NCI-H187 treated with DMSO at 0.1 percent for 48 hours (cell line): ENCODE measurements around the gene DEPDC7.
A peak's percentile ranks its signal among the peaks of the same experiment; 100 is the strongest.
"Not testable (repeated sequence)": the region's sequence is repeated elsewhere in the genome, so short reads cannot be mapped to it uniquely, and the experiment has no call there.

ENCODE experiments used
- DNase-seq: peaks from one replicate; lab custom pipeline; 2025; lab: John Stamatoyannopoulos, UW

Gene DEPDC7

DNA sequence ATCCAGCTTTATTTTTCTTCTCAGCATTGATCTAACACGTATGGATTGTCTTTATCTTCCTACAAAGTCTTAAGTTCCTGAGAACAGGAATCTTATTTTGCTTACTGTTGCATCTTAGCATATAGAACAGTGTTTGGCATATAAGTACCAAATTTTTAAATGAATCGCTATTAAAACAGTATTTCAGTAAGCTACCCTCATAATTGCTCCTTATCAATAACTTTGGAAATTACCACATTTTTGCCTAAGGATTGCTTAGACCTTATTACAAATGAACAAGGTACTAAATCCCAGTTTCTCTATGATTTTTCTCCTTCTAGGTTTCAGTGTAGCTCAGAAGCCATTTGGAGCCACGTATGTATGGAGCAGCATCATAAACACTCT is 9.7 kb downstream of the DEPDC7 start:
- DNase-seq, result no peak

DNA sequence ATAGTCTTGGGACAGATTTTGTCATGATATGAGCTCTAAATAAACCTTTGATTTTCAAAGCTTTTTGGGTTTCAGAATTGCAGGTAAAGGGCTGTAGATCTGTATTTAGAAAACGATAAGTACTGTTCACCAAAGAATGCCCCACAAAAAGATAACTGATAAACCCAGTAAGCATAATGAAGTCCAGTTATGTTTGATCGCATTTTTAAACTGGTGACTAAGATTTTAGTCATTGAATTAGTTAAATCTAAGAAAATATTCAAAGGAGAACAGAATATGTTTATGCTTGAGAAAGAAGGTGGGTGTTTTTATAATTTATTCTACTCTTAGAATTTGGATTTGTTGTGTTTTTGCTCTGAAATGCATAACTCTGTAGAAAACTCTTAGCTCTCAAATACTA is 11.6 kb downstream of the DEPDC7 start:
- no peak for DNase-seq

DNA sequence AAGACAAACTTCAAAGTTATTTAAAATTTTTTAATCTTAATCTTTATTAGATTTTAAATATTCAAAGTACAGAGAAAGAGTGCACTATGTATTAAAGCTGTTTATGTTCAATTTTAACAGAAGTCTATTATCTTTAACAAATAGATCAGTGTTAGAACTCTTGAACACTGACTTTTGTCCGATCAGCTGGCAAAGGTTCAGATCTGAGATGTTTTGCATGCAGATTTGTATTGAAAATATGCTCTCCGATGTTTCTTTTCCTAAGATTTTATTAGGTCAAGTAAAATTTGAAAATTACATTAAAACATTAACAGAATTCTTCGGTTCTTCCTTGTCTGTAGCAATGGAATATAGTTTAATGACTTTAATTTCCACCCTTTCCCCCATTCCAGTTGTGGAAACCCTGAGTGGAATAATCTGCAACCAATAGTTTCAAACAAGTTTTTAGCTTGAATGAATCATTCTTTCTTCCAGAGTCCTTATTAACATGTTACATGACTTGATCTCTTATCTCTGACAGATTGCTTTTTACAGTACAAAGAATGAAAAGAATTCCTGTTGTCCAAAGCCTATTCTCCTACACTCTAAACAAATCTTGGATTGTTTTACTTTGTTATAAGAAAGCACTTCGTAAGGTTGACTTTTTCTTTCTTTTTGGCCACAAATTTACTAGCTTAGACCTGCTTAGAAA is 12.3 kb downstream of the DEPDC7 start:
- no peak for DNase-seq

DNA sequence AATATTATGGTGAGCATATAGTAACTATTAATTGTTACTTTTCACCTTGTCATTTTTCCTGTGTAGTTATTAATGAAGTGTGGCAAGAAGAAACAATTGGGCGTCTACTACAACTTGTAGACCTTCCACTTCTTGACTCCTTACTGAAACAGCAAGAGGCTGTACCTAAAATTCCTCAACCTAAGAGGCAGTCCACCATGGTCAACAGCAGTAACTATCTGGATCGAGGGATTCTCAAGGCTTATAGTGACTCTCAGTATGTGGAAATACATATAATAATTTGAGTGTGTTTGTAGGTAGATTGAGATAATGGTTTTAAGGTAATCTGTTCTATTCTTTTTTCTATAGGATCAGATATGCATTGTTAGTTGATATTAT is 12.8 kb downstream of the DEPDC7 start:
- DNase-seq, result no peak

DNA sequence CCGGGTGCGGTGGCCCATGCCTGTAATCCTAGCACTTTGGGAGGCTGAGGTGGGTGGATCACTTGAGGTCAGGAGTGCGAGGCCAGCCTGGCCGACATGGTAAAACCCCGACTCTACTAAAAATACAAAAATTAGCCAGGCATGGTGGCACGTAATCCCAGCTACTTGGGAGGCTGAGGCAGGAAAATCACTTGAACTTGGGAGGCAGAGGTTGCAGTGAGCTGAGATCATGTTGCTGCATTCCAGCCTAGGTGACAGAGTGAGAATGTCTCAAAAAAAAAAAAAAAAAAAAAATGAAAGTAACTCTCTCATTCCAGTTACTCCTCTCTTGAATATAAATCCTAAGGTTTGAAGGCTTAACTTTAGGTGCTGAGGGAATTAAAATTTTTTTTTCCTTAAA is 13.5 kb downstream of the DEPDC7 start:
- DNase-seq, result not testable (repeated sequence)

DNA sequence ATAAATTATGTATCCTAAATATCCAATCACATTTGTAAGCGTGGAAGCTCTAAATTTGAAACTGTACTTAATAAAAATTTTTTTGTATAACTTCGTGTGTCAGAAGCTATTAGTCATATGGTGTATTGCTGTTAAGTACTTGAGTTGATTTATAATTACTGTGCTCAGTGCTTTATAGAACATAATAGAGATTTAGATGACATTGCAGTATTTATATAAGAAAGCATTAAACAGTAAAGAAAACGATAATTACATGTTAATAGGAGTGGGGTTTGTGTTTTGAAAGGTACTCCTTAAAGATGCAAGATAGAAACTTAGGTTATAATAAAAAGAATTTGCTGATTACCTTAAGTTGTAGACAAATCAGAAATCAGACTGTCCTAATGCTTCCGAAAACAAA is 17.8 kb downstream of the DEPDC7 start:
- no peak for DNase-seq

DNA sequence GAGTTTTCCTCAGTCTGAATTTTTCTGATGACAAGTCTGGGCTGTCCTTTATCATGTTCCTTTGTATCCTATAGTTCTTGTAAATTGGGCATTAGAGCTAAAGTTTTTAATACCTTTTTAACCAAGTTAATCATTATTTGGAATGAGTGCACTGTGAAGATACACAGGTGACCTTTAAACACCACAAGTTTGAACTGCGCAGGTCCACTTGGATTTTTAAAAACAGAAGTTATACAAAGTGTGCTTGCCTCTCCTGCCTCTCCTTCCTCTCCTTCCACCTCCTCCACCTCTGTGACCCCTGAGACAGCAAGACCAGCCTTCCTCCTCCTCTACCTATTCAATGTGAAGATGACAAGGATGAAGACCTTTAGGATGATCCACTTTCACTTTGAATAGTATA is 19.3 kb downstream of the DEPDC7 start:
- DNase-seq, result no peak

DNA sequence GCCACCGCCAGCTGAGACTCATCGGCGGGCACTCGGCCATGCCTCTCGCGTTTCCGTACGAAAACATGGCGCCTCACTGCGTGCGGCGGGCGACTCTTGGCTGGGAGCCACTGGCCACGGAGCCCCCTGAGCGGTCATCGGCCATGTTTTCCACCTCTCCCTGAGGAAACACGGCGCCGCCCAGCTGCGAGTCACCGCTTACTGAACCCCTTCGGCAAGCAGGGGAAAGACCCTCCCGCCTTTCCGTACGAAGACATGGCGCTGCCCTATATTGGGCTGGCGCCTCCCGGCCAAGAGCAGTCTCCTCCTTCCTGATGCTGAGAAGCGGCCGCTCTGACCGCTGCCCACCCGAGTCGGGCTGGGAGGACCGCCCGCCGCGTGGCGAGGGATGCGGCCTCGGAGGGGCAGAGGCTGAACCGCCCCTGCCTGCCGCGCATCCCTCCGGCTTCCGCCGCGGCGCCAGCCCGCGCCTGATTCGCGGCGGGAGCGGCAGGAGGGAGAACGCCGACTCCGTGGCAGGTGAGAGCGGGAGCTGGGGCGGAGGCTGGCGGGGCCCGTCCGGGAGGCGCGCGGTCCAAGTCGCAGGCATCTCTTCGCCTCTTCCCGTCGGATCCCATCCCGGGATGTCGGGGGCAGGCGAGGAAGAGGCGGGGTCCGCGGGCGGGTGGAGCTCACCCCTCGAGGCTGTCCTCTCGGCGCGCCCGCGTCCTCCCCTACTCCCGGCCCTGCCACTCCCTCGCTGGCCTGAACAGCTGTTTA is 23.8 kb downstream of the DEPDC7 start, which contains the start of gene TCP11L1:
Gene TCP11L1, plus strand, starts transcription at position 299 of the 759 bp plus-strand sequence. CDS start 4,202 bp downstream, outside the sequence.
- peak; percentile 85 for DNase-seq

DNA sequence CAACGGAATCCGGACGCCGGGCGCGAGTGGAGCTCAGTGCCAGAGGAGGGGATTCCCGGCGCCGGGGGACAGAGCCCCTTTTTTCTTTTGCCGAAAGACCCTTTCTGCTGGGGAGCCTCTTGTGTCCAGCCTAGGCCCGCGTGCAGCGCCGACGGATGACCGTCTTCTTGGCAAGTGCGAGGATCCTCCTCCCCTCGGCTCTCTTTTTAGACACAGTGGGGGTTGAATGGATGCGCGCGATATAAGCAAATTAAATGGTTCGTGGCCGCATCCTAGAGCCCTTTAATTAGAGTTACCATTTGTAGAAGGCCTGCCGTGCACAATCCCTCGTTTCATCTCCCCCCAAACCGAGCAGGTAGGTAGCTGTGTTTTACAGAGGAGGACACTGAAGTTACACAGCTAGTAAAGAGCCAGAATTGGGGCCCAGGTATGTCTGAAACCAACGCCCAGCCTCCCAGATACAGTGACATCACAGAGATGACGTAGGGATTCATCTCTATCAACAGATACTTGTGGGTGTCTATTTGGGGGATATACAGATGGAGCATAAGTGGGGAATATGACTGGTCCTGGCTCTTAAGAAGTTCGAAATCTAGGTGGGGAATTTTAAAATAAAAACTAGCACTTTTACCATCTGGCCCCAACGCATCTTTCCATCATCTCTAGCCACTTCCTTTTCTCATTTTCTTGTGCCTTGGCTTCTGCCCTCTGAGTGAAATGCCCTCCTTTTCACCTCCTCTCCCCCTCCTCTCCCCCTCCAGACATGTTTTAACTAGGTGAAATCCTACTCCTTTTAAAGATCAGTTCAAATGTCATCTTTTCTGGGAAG is 24.6 kb downstream of the DEPDC7 start:
- no peak for DNase-seq

DNA sequence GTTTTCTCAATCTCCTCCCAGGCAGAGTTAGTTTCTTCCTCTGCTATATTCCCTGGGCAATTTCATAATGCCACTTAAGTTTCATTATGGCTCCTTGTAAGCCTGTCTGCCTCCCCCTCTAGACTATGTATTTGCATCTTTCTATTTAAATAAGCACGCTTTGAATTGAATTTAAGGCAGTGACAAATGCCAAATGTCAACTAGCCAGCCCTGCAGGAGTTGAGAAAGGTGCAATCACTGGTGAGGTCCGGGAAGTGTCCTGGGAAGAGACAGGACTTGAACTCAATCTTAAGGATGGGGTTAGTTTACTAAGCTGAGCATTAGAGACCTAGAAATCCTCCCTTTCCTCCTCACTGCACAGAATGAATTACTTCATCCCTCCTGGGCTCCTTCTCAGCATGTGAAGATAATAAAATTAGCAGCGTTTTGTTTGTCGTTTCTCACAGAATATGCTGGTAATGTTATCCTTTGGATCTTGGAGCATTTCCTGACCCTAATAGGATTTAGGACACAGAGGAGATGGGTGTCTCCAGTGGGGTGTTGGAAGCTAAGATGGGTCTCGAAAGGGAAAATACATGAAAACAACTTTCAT is 25.3 kb downstream of the DEPDC7 start:
- DNase-seq, result no peak

DNA sequence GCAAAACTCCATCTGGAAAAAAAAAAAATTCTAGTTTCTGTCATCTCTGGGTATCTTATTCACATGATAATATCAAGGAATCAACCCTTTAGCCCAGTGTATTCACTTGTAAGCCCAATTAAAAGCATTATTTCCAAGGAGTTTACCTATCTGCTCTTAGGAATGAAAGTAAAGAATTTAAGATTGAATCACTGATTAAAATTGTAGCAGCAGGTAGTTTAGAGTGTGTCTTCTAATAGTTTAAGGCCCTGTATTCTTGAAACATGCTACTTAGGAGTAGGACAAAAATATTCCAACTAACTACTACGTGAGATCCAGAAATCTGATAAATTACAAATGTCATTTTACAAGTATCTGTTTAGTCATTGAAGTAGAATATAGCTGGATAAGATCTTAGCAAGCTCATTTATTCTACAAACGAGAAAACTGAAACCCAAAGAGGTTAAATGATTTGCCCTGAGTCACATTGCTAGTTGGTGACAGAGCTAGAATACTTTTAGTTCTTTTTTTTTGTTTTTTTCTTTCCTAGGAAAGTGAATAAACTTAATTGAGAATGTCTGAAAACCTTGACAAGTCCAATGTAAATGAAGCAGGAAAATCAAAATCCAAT is 27.6 kb downstream of the DEPDC7 start:
- no peak for DNase-seq

DNA sequence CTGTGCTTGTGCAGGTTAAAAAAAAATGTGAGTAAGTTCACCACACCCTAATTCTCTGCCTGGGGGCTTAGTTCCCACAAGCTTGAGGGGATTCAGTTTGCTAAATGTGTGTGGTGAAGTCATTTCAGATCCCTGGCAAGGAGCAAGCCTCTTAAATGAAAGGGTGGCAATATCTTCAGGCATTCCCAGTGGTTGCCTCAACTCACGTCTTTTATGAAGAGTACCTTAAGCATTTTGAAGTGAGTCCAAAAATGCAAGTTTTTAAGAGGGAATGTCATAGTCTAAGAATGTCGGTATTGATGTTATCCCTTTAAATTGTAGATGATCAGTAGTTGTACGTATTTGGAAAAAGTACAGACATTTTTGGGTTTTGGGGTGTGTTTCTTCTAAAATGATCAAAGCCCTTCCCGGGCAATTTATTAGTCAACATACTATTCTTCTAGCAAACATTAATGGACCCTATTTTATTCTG is 28.6 kb downstream of the DEPDC7 start:
- no peak for DNase-seq

DNA sequence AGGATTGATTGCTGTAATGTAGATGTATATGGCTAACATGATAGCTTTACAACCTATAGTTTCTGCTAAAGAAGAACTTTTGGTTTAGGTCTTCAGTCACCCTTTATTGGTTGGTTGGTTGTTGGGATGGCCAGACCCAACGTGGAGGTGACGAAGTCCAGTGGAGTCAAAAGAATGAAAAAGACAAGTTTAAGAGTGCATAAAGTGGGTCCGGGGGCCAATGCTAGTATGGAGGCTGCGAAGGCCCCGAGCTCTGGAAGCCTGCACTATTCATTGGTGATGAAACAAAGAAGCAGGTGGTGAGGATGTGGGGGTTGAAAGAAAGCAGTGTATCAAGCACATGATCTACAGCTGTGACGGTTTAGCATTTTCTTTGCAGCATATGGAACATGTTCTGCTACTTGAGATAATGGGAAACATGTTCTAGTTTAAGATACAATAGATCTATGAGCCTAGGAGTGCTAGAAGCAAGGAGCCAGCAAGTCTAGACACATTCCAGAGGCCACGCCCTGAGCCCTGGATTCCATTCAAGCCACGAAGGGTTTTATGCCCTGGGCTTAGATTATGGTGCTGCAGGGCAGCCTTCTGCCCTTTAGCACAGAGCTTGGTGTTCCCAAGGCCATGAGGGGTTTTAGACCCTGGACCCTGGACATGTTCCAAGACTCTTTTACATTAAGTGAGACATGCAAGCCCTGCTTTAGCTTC is 30.0 kb downstream of the DEPDC7 start:
- no peak for DNase-seq

DNA sequence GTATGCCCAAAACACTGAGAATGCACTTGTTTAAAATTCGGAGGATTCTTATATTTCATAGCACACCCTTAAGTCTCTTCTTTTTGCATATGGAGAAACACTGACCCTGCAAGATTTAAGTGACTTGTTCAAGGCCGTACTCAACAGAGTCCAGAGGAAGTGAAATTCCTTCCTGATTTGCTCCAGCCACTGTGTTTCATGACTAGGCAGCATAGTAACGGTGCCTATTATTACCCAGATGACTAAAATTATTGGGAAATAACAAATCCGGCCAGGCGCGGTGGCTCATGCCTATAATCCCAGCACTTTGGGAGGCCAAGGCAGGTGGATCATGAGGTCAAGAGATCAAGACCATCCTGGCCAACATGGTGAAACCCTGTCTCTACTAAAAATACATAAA is 33.0 kb downstream of the DEPDC7 start:
- not testable (repeated sequence) for DNase-seq

DNA sequence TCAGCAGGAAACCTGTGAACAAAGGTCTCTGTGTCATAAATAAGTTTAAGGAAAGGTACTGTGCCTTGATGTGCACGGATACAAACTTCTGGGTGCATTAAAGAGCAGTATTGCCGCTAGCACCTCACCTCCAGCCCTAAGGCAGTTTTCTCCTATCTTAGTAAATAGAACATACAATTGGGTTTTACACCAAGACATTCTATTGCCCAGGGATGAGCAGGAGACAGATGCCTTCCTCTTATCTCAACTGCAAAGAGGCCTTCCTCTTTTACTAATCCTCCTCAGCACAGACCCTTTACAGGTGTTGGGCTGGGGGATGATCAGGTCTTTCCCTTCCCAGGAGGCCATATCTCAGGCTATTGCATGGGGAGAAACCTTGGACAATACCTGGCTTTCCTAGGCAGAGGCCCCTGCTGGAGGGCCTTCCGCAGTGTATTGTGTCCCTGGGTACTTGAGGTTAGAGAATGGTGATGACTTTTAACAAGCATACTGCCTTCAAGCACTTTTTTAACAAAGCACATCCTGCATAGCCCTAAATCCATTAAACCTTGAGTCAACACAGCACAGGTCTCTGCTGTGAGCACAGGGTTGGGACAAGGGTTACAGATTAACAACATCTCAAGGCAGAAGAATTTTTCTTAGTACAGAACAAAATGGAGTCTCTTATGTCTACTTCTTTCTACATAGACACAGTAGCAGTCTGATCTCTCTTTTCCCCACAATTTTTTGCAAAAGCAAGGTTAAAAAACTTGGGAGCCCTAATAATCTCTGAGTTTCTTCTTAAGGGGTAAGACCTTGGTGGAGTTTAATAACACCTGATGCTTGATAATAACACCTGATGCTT is 34.1 kb downstream of the DEPDC7 start:
- not testable (repeated sequence) for DNase-seq

DNA sequence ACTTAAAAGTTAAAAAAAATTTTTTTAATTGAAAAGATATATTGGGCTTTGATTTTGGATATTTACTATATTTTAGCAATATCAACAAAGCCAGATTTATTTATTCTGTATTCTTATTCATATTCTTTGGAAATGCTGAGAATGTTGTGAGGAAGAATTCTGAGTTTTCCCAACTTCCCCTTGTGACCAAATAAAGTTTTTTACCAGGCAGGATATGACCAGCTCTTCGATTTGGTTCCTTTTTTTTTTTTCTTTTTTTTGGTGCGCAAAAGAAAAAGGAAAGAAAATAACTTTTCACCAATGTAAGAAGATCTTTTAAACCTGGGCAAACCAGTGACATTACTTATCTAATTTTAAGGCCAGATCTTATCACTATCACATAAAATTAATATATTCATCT is 36.6 kb downstream of the DEPDC7 start:
- no peak for DNase-seq

DNA sequence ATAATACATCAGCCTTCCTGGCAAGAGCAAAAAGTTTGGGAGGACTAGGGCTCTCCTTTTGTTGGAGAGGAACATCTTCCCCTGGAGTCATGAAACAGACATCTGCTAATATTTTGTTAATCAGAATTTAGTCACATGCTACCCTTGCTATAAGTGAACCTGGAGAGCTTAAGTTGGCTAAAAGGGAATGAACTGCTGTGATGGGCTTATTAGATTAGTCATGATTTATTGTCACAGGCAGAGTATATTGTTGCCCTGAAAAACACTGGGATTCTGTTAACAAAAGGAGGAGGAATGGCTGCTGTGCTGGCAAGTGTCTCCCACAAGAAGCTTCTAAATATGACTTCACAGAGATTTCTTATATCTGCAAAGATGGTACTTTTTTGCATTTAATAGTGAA is 39.7 kb downstream of the DEPDC7 start:
- no peak for DNase-seq

DNA sequence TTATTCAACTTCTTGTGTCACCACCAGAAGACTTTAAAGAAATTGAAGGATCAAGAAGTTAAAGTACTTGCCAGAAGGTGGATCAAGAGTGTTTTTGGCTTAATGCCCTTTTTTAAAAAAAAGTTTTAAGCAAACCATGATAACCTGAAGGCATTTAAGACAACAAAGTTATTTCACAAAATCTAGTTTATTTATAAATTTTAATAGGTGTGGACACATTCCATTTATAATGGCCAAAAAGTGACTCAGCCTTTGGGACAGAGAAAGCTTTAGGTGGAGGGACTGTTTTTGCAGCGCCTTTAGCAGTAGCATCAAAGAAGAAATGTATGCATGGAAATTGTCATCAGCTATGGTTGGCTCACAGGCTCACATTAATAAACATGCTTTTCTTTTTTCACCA is 41.6 kb downstream of the DEPDC7 start:
- DNase-seq, result no peak

DNA sequence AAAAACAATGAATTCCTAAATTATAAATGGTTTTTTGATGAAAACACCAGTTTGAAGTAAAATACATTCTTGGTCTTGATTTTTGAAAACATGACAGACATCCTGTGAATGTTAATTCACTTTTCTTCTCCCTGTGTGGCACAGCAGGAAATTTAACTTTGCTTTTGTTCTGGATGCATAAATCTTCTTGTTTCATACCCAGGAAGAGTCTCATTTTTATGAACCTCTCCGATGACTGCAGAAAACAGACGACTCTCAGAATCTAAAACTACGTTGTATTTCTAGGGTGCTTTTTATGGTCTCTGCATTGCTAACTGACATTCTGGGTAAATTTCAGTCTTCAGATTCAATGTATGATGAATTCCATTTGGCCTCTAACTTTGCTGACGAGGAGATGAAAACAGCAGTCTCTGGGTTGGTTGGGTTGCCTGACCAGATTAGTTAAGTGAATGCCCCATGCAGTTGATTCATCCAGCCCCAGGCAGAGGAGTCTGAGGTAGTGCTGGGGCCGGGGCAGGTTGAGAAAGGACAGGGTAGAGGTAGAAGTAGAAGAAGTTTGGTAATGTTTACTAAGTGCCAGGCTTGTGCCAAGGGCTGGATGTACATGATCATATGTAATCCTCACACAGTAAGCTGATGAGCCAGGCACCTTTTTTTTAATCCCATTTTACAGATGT is 43.8 kb downstream of the DEPDC7 start:
- DNase-seq, result no peak

DNA sequence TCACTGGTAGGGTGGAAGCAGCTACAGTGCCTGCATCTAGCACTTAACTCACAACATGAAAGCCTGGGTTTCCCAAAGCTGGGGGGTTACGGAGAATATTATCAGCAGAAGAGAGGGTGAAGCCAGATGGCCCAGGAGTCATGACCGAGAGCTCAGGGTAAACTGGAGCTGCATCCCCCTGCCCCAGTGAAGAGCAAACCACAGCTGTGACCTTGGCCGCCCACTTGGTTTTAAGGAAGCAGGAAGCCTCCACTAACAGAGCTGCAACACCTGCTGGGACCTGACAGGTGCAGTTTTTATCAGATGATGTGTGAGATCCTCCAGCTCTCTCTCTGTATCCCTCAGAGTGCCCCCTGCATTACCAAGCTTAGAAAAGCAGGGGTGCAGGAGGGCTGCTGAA is 44.6 kb downstream of the DEPDC7 start:
- DNase-seq, result no peak
